Measurements from ENCODE around the gene PIGR.

DNA sequence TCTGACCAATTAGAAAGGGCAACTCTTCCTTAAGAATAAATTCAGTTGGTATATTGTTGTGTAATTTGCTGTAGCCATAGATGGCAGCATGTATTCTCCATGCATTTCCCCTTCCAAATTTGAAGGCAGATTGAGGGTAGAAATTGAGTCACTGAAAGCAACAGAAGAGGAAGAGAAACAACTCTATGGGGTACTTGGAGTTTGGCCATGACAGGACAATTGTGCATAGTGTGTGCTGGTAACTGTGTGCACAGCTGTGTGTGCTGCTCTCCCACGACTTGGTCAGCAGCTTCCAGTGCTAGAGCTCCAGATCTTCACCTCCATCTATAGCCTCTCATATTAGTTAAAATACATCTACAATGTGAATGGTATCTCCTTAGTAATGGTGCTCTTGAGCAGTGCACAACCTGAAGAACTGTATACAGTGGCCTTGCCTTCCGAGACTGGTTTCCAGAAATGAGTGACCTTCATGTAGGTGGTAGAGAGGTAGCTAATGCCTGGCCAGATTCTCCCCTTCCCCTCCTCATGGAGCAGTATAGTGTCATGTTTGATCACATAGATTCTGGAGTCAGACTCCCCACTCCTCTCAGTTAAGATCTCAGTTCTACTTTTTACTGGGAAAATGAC is 24.9 kb upstream of the PIGR start:
- TF ChIP-seq, protein P1, sequence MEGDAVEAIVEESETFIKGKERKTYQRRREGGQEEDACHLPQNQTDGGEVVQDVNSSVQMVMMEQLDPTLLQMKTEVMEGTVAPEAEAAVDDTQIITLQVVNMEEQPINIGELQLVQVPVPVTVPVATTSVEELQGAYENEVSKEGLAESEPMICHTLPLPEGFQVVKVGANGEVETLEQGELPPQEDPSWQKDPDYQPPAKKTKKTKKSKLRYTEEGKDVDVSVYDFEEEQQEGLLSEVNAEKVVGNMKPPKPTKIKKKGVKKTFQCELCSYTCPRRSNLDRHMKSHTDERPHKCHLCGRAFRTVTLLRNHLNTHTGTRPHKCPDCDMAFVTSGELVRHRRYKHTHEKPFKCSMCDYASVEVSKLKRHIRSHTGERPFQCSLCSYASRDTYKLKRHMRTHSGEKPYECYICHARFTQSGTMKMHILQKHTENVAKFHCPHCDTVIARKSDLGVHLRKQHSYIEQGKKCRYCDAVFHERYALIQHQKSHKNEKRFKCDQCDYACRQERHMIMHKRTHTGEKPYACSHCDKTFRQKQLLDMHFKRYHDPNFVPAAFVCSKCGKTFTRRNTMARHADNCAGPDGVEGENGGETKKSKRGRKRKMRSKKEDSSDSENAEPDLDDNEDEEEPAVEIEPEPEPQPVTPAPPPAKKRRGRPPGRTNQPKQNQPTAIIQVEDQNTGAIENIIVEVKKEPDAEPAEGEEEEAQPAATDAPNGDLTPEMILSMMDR (IDR thresholded peaks at IDR 0.05): no peak
- no peak for TF ChIP-seq POLR2A (IDR thresholded peaks at IDR 0.05)

Data from adrenal gland (tissue), 5 donors.